Breast epithelium (tissue), 3 donors: ENCODE measurements around the gene SLC30A3.

ENCODE experiments used
- POLR2AphosphoS5 ChIP-seq, 3 donors: sonication (generic); formaldehyde crosslinking; IDR thresholded peaks; one replicate each; pipeline ENCODE4 v1.6.1; 2017; ENCODE audit warnings: antibody characterized with exemption in 3 of 3
- TF ChIP-seq, protein P1 (sequence below), 3 donors: fragments of 450-650 bp; IDR thresholded peaks; one replicate each; pipeline ENCODE4 v1.5.1; 2016 to 2017; ENCODE audit warnings: antibody characterized with exemption in 3 of 3, mild to moderate bottlenecking in 3 of 3, moderate library complexity in 3 of 3

DNA sequence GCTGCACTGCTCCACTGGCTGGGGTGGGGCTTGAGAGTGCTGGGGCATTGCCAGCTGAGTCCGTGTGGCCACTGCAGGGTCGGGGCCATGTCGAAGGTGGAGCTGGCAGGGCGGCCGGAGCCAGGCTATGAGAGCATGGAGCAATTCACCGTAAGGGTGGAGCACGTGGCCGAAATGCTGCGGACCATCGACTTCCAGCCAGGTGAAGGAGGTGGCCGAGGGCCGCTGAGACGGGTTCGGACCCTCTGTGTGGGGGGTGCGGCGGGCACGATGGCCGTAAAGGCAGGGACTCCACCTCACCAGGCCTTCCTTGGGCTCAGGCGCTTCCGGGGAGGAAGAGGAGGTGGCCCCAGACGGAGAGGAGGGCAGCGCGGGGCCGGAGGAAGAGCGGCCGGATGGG lies 43.3 kb upstream of the SLC30A3 start:
- TF ChIP-seq, protein P1, sequence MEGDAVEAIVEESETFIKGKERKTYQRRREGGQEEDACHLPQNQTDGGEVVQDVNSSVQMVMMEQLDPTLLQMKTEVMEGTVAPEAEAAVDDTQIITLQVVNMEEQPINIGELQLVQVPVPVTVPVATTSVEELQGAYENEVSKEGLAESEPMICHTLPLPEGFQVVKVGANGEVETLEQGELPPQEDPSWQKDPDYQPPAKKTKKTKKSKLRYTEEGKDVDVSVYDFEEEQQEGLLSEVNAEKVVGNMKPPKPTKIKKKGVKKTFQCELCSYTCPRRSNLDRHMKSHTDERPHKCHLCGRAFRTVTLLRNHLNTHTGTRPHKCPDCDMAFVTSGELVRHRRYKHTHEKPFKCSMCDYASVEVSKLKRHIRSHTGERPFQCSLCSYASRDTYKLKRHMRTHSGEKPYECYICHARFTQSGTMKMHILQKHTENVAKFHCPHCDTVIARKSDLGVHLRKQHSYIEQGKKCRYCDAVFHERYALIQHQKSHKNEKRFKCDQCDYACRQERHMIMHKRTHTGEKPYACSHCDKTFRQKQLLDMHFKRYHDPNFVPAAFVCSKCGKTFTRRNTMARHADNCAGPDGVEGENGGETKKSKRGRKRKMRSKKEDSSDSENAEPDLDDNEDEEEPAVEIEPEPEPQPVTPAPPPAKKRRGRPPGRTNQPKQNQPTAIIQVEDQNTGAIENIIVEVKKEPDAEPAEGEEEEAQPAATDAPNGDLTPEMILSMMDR (IDR thresholded peaks at IDR 0.05): no peak
- TF ChIP-seq POLR2AphosphoS5 (IDR thresholded peaks at IDR 0.05): no peak
